GM18498 (cell line): ENCODE data around the gene CDC42SE2.

Source experiments
- ATAC-seq: cut with Tn5 transposase; IDR thresholded peaks from one replicate; pipeline ENCODE4 v1.9.1; 2021; ENCODE audit warnings: mild to moderate bottlenecking, moderate library complexity; ENCODE audit not compliant: unreplicated experiment

Gene CDC42SE2

GRCh38 chr5:131263648-131264450 lies at the start of gene CDC42SE2:
CDC42SE2 (plus strand) TSS chr5:131264053; CDS start chr5:131359494, 95,441 bp downstream.
- peak; percentile 89 for ATAC-seq

GRCh38 chr5:131214609-131215227 lies 49.1 kb upstream of the CDC42SE2 start:
- no peak for ATAC-seq

- ATAC-seq = no peak
Measured at GRCh38 chr5:131217791-131218190, 46.1 kb upstream of the CDC42SE2 start.

GRCh38 chr5:131218392-131218791 lies 45.5 kb upstream of the CDC42SE2 start:
- no peak for ATAC-seq

- no peak for ATAC-seq
Measured at GRCh38 chr5:131220566-131220965, 43.3 kb upstream of the CDC42SE2 start.

- no peak for ATAC-seq
Measured at GRCh38 chr5:131221008-131221703, 42.7 kb upstream of the CDC42SE2 start.

- no peak for ATAC-seq
Measured at GRCh38 chr5:131221888-131222287, 42.0 kb upstream of the CDC42SE2 start.

- no peak for ATAC-seq
Measured at GRCh38 chr5:131222731-131223130, 41.1 kb upstream of the CDC42SE2 start.

- ATAC-seq = no peak
Measured at GRCh38 chr5:131223751-131224386, 40.0 kb upstream of the CDC42SE2 start.

GRCh38 chr5:131224387-131225201 lies 39.3 kb upstream of the CDC42SE2 start:
- peak; percentile 80 for ATAC-seq

GRCh38 chr5:131225282-131225974 lies 38.4 kb upstream of the CDC42SE2 start:
- ATAC-seq = no peak

- no peak for ATAC-seq
Measured at GRCh38 chr5:131226899-131227298, 37.0 kb upstream of the CDC42SE2 start.

- no peak for ATAC-seq
Measured at GRCh38 chr5:131228646-131229045, 35.2 kb upstream of the CDC42SE2 start.

- ATAC-seq = no peak
Measured at GRCh38 chr5:131229623-131230022, 34.2 kb upstream of the CDC42SE2 start.

- peak; percentile 68 for ATAC-seq
Measured at GRCh38 chr5:131230406-131230805, 33.4 kb upstream of the CDC42SE2 start.

GRCh38 chr5:131239686-131240085 lies 24.2 kb upstream of the CDC42SE2 start:
- ATAC-seq = no peak

GRCh38 chr5:131242728-131243255 lies 21.1 kb upstream of the CDC42SE2 start:
- ATAC-seq = no peak

- ATAC-seq = no peak
Measured at GRCh38 chr5:131245312-131245711, 18.5 kb upstream of the CDC42SE2 start.

- ATAC-seq = no peak
Measured at GRCh38 chr5:131245948-131246347, 17.9 kb upstream of the CDC42SE2 start.

GRCh38 chr5:131246504-131246903 lies 17.3 kb upstream of the CDC42SE2 start:
- ATAC-seq = no peak
